ENCODE measurements around the gene RBPJL. TPM values are rescaled to one million over a fixed set of nuclear protein-coding genes. Genes with fewer than 3 reads are reported as not detected.

RBPJL gene
- polyA plus RNA-seq, 6 donors from 2014 or later: not detected

Other genes with a start within 250 kb of the RBPJL start
- gene KCNS1, start 205.7 kb upstream of the RBPJL start, polyA plus RNA-seq (ENCODE audit: low read depth in 6 of 6): under 1 TPM in 4 of 6 donors, not detected in 2; 0.06 to 0.26 (median 0.20) TPM
- gene WFDC5, start 191.7 kb upstream of the RBPJL start, polyA plus RNA-seq (ENCODE audit: low read depth in 6 of 6): not detected
- gene WFDC12, start 182.4 kb upstream of the RBPJL start, polyA plus RNA-seq (ENCODE audit: low read depth in 6 of 6): not detected
- not detected for gene PI3, start 131.9 kb upstream of the RBPJL start, polyA plus RNA-seq (ENCODE audit: low read depth in 6 of 6)
- not detected for gene SEMG1, start 99.8 kb upstream of the RBPJL start, polyA plus RNA-seq (ENCODE audit: low read depth in 6 of 6)
- gene SEMG2, start 85.5 kb upstream of the RBPJL start, polyA plus RNA-seq (ENCODE audit: low read depth in 6 of 6): not detected
- under 1 TPM in 1 of 6 donors, not detected in 5; 0.63 TPM for gene SLPI, start 52.3 kb upstream of the RBPJL start, polyA plus RNA-seq (ENCODE audit: low read depth in 6 of 6)
- not detected for gene MATN4, start 1.5 kb downstream of the RBPJL start, polyA plus RNA-seq (ENCODE audit: low read depth in 6 of 6)
- not detected for gene SDC4, start 41.6 kb downstream of the RBPJL start, polyA plus RNA-seq (ENCODE audit: low read depth in 6 of 6)
- gene SYS1, start 56.3 kb downstream of the RBPJL start, polyA plus RNA-seq (ENCODE audit: low read depth in 6 of 6): 10 to 100 TPM; 16.3 to 37.7 (median 36.1) TPM
- gene TP53TG5, start 71.5 kb downstream of the RBPJL start, polyA plus RNA-seq (ENCODE audit: low read depth in 6 of 6): under 1 TPM in 4 of 6 donors, not detected in 2; 0.14 to 0.29 (median 0.21) TPM
- gene DBNDD2, start 101.4 kb downstream of the RBPJL start, polyA plus RNA-seq (ENCODE audit: low read depth in 6 of 6): 1 to 10 TPM; 1.1 to 3.3 (median 2.1) TPM
- 100 to 1,000 TPM in 1 of 6 donors, 10 to 100 TPM in 5; 62.0 to 113 (median 77.9) TPM for gene PIGT, start 109.3 kb downstream of the RBPJL start, polyA plus RNA-seq (ENCODE audit: low read depth in 6 of 6)
- not detected for gene WFDC2, start 162.9 kb downstream of the RBPJL start, polyA plus RNA-seq (ENCODE audit: low read depth in 6 of 6)
- not detected for gene SPINT3, start 208.8 kb downstream of the RBPJL start, polyA plus RNA-seq (ENCODE audit: low read depth in 6 of 6)
- gene WFDC6, start 232.6 kb downstream of the RBPJL start, polyA plus RNA-seq (ENCODE audit: low read depth in 6 of 6): not detected
- gene EPPIN, start 240.6 kb downstream of the RBPJL start, polyA plus RNA-seq (ENCODE audit: low read depth in 6 of 6): not detected

Measured in naive B cell (primary cell).